ENCODE results near the gene PACSIN2.

PACSIN2 gene

GRCh38 chr22:42856179-42856864 lies 158.6 kb downstream of the PACSIN2 start:
- peak overlapping the region; percentile 100 for H3K4me3 ChIP-seq (ENCODE audit: low read depth, low read length)
- no peak for TF ChIP-seq CTCF (IDR thresholded peaks at IDR 0.05; ENCODE audit: insufficient read depth, low read depth, low read length, missing control alignments)
- DNase-seq (ENCODE audit: low read depth): peak; percentile 64

GRCh38 chr22:42855721-42856120 lies 159.2 kb downstream of the PACSIN2 start:
- TF ChIP-seq CTCF (IDR thresholded peaks at IDR 0.05; ENCODE audit: insufficient read depth, low read depth, low read length, missing control alignments): no peak
- peak overlapping the region; percentile 100 for H3K4me3 ChIP-seq (ENCODE audit: low read depth, low read length)
- DNase-seq (ENCODE audit: low read depth): no peak

DNA sequence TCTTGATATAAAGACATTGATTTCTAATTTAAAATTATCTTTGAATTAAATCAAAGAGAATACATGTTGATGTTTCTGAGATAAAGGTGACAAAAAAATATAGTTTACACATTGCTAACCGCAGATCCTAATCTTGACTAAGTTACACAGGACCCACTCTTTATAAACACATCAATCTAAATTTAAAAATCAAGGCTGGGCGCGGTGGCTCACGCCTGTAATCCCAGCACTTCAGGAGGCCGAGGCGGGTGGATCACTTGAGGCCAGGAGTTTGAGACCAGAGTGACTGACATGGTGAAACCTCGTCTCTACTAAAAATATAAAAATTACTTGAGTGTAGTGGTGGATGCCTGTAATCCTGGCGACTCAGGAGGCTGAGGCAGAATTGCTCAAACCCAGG lies 159.7 kb downstream of the PACSIN2 start:
- no peak for TF ChIP-seq CTCF (IDR thresholded peaks at IDR 0.05; ENCODE audit: insufficient read depth, low read depth, low read length, missing control alignments)
- no peak overlapping the region for H3K4me3 ChIP-seq (ENCODE audit: low read depth, low read length)
- DNase-seq (ENCODE audit: low read depth): no peak

- TF ChIP-seq CTCF (IDR thresholded peaks at IDR 0.05; ENCODE audit: insufficient read depth, low read depth, low read length, missing control alignments): no peak
- DNase-seq (ENCODE audit: low read depth): no peak
- no peak overlapping the region for H3K4me3 ChIP-seq (ENCODE audit: low read depth, low read length)
Measured at GRCh38 chr22:42848941-42849550, 165.9 kb downstream of the PACSIN2 start.

DNA sequence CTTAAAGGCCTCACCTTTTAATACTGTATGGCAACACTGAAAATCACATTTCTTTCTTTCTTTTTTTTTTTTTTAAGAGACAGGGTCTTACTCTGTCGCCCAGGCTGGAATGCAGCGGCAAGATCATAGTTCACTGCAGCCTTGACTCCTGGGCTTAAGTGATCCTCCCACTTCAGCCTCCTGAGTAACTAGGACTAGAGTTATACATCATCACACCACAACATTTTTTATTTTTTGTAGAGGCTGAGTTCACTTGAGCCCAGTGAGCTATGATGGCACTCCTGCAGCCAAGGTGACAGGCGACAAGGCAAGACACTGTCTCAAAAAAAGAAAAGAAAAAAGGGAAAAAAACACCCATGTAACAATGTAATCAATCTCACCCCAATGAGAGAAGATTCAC lies 167.8 kb downstream of the PACSIN2 start:
- no peak for TF ChIP-seq CTCF (IDR thresholded peaks at IDR 0.05; ENCODE audit: insufficient read depth, low read depth, low read length, missing control alignments)
- H3K4me3 ChIP-seq (ENCODE audit: low read depth, low read length): no peak overlapping the region
- DNase-seq (ENCODE audit: low read depth): no peak

GRCh38 chr22:42844756-42845155 lies 170.2 kb downstream of the PACSIN2 start:
- DNase-seq (ENCODE audit: low read depth): no peak
- no peak for TF ChIP-seq CTCF (IDR thresholded peaks at IDR 0.05; ENCODE audit: insufficient read depth, low read depth, low read length, missing control alignments)
- no peak overlapping the region for H3K4me3 ChIP-seq (ENCODE audit: low read depth, low read length)
